Measurements from ENCODE around the gene GNPDA1.

The GNPDA1 gene

GRCh38 chr5:141954194-141954593 lies 58.6 kb downstream of the GNPDA1 start:
- no peak for DNase-seq (ENCODE audit: low spot score)

- no peak for DNase-seq (ENCODE audit: low spot score)
Measured at GRCh38 chr5:141952020-141952419, 60.8 kb downstream of the GNPDA1 start.

- no peak for DNase-seq (ENCODE audit: low spot score)
Measured at GRCh38 chr5:141951332-141951781, 61.5 kb downstream of the GNPDA1 start.

Data from CD4-positive, alpha-beta T cell treated with Interleukin-6 at 100 ng/mL for 8 hours (primary cell).